Panc1 (cell line): ENCODE results near the gene CISTR.

Experiments
- CTCF ChIP-seq: fragments of 450-650 bp; IDR thresholded peaks from 2 replicates; pipeline ENCODE4 v1.5.1; 2017; ENCODE audit warnings: mild to moderate bottlenecking
- POLR2AphosphoS5 ChIP-seq: IDR thresholded peaks from 2 replicates; pipeline ENCODE4 v1.6.1; 2012; ENCODE audit warnings: mild to moderate bottlenecking, low read depth, low read length, moderate library complexity
- REST ChIP-seq, 2 experiments: IDR thresholded peaks; 2 replicates each; pipeline ENCODE4 v1.6.1; 2011 to 2012; ENCODE audit warnings: low read depth in 2 of 2, control low read depth in 1 of 2, low read length in 1 of 2, mild to moderate bottlenecking in 1 of 2, moderate library complexity in 1 of 2; ENCODE audit not compliant: insufficient read depth in 1 of 2
- SIN3A ChIP-seq: IDR thresholded peaks from 2 replicates; pipeline ENCODE4 v1.6.1; 2012; ENCODE audit warnings: low read depth, mild to moderate bottlenecking, low read length, moderate library complexity, borderline replicate concordance; ENCODE audit not compliant: insufficient read depth
- TCF7L2 ChIP-seq: IDR thresholded peaks from 2 replicates; pipeline ENCODE4 v1.6.1; 2011; ENCODE audit warnings: mild to moderate bottlenecking, low read depth, low read length, inconsistent platforms

GRCh38 chr12:53775478-53776145, 23.8 kb upstream of the CISTR start:
- TF ChIP-seq CTCF (no peak), REST (IDR thresholded peaks at IDR 0.05; ENCODE audit: insufficient read depth in 1 of 2, low read depth in 2 of 2, low read length in 1 of 2) (no peak), POLR2AphosphoS5 (no peak), SIN3A (no peak), TCF7L2 (no peak)
